RKO (cell line): ENCODE measurements around the gene DUSP8.
"Not testable (repeated sequence)": the region's sequence is repeated elsewhere in the genome, so short reads cannot be mapped to it uniquely, and the experiment has no call there.

Experiments
- DNase-seq: peaks from one replicate; pipeline ENCODE4 v3.0.0-alpha.2; 2016; ENCODE audit warnings: low spot score

The DUSP8 gene, protein sequence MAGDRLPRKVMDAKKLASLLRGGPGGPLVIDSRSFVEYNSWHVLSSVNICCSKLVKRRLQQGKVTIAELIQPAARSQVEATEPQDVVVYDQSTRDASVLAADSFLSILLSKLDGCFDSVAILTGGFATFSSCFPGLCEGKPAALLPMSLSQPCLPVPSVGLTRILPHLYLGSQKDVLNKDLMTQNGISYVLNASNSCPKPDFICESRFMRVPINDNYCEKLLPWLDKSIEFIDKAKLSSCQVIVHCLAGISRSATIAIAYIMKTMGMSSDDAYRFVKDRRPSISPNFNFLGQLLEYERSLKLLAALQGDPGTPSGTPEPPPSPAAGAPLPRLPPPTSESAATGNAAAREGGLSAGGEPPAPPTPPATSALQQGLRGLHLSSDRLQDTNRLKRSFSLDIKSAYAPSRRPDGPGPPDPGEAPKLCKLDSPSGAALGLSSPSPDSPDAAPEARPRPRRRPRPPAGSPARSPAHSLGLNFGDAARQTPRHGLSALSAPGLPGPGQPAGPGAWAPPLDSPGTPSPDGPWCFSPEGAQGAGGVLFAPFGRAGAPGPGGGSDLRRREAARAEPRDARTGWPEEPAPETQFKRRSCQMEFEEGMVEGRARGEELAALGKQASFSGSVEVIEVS

DNA sequence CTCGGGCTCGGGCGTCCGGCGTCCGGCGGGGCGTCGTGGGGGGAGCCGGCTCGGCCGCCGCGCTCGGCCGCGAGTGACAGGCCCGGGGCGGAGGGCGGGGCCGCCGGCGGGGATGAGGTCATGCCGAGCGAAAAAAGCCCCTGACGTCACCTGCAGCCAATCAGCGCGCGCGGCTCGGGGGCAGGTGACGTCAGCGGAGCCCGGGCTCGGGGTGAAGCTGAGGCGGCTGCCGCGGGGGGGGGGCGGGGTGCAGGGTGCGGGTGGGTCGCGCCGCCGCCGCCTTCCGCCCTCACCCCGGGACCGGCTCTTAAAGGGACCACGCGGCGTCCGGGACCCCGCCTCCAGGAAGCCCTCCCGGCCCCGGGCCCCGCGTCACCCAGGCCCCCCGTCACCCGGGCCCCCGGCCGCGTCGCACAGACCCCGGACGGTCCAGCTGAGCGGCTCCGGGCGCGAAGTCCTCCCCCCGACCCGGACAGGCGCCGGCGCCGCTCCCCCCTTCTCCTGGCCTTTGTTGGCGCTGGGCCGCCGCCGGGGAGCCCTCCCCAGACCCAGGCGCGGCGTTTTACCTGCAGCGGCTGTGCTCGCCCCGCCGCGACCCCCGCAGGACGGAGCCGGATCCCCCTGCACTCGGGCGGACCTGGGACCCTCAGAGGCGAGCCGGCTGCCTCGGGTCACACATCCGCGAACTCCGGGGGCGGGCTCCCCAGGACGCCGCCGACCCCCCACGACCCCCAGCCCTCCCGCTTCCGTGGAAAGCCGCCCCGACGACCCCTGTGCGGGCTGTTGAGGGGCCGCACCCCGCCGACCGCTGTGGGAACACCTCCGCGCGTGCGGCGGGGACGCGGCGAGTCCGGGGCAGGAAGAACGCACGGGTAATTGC is at the start of gene DUSP8:
TSS of gene DUSP8 (minus strand) at position 75 of the 880 bp plus-strand sequence. CDS start 6,445 bp downstream, outside the sequence.
- peak; percentile 91 for DNase-seq

DNA sequence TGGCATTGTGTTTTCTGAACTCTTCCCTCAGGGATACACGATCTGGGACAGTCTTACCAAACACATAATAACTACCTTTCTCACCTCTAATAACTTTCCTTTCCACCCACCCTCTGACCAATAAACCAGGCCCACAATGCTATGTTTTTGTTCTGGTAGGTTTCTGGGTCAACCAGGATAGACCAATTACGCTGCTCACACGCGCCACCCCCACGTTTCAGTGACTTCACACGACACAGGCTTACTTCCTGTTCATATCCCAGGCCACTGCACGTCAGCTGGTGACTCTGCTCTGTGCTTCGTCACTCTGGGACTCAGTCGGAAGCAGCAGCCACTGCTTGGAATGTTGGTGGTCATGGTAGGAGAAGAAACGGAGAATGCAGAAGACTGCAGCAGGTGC is 47.4 kb upstream of the DUSP8 start:
- DNase-seq: peak; percentile 78

DNA sequence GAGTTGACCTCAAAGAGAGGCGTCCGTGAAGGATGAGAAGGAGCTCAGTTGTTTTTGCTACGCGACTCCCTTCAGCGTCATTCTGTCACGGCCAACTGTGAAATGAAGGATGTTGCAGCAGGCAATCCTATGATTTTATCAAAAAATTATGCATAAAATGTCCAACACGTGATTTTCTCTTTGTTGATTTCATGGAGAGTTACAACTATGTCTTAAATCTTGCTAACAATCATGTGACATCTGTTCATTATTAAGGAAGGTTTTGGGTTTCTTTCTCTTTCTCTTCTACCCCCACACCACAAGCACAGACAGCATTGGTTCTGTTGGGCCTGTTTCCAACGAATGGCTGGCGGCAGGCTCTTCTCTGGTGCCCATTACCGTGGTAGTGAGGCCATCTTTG is 46.2 kb upstream of the DUSP8 start:
- DNase-seq: no peak

DNA sequence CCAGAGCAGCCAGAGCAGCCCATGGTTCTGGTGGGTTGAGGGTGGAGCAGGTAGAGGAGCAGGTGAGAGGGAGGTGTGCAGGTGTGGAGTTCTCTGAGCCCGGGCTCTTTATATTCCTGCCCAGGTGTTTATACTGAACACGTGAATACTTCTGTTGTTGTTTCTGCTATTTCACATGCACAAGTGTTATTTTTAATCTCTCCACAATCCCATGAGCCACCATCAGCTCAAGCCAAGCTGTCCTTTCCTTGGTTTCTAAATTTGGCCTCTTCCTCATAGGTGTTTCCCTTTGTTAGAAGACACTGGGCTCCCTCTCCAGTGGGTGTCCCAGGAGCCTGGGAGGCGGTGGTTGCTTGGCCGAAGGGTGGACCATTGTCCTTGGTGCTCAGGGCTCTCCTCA is 36.3 kb upstream of the DUSP8 start, which contains the start of gene KRTAP5-3:
TSS of gene KRTAP5-3 (minus strand) at position 101 of the 400 bp plus-strand sequence. CDS start at position 23, 78 bp downstream.
- DNase-seq: no peak

DNA sequence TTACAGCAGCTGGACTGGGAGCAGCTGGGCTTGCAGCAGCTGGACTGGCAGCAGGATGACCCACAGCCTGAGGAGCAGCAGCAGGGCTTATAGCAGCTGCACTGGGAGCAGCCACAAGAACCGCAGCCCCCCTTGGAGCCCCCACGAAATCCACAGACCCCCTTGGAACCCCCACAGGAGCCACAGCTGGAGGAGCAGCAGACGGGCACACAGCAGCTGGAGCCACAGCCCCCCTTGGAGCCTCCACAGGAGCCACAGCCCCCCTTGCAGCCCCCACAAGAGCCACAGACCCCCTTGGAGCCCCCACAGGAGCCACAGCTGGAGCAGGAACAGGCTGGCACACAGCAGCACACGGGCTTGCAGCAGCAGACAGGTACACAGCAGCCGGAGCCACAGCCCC is 35.8 kb upstream of the DUSP8 start:
- DNase-seq: not testable (repeated sequence)

DNA sequence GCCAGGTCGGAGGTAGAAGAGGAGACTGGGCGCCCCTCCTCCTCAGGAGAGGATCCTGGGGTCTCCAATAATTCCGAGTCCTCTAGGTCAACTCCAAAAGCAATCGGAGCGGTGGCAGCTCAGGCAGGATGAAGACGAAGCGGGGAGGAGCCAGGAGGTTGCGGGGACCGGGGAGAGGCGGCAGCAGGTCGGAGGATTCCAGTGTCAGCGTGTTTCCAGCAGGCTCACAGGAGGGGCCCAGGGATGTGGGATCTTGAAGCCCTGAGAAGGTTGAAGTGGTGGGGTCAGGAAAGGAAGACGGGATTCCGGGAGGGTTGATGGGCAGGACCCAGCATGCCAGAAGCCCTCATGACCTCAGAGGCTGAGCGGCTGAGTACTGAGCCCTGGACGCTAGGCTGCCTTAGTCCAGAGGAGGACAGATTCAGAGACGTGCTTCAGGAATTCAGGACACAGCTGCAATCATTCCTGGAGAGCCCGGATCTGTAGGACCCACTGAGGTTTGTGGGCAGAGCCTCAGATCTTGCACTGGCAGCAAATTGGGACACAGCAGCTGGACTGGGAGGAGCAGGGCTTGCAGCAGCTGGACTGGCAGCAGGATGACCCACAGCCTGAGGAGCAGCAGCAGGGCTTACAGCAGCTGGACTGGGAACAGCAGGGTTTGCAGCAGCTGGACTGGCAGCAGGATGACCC is 35.2 kb upstream of the DUSP8 start:
- not testable (repeated sequence) for DNase-seq

DNA sequence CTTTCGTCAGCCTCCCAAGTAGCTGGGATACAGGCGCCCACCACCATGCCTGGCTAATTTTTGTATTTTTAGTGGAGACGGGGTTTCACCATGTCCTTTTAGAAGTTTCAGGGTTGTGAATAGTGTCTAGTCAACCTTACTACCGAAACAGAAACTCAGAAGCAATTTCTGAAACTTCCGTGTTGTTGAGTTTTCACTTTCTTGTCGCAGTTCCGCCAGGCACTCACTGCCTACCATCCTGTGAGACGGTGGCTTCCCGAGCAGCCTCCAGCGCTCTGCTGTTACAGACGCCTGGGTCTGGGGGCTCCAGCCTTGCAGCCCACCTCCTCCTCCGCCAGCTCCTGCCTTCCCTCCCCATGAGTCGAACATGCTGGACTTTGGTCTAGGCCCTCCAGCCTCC is 33.9 kb upstream of the DUSP8 start:
- not testable (repeated sequence) for DNase-seq

DNA sequence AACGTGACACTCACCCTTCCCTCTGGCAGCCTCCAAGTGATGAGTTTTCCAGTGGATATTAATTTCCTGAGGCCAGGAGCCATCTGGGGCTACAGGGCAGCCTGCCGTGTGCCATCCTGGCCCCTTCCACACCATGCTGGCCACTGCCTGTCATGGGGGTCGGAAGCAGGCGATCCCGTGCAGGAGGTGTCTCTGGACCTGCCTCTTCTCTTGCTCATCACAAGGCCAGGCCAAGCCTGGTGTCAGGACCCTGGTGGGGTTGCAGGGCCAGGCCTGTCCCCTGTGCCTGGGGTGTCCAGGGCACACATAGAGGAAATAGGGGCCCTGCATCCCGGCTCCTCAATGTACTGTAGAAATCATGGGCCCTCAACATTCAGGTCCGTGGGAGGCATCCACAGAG is 32.6 kb upstream of the DUSP8 start:
- no peak for DNase-seq

DNA sequence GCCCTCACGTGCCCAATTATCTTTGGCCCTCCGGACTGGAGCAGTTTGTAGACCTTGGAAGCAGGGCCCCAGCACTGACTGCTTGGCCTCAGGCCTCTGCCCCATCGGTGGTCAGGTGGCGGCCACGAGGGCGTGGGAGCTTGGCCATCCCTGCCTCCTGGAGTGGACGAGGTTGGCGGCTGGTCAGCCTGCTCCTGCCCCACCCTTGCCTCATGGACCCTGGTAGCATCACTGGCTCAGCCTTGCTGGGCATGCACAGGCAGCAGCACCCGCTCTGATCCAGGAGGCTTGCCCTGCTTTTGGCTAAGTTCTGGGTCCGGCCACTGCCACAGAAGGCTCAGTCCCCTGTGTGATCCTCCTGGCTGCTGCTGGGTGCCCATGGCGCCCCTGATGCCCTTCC is 32.1 kb upstream of the DUSP8 start:
- no peak for DNase-seq

DNA sequence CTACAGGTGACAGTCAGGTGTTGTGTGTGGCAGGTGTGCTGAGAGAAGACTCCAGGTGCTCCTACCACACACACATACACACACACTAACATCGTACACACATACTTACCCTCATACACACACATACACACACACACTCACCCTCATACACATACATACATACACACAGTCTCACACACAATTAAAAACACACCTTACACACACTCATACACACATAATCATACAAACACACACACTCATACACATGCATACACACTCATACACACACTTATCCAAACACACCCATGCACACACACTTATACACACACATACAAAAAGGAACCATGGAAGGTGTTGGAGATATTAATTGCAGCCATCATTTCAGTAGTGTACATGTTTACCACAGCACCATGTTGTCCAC is 31.6 kb upstream of the DUSP8 start:
- DNase-seq: no peak

DNA sequence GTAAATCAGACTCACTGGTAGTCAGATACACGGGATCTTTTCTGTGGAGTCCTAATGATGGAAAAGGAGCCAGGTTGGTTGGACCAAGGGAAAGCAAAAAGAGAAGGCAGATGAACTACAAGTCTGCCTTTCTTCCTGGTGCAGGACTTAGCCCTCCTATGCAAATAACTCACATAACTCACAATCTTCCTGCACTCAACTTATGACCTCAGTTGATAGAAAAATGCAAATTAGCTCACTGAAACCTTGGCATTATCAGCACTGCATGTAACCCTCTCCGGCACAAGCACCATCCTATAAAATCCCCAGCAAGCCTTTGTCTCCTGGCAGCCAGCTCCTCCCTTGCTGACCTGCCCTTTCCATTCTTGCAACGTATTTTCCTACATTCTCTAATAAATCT is 29.6 kb upstream of the DUSP8 start:
- not testable (repeated sequence) for DNase-seq

DNA sequence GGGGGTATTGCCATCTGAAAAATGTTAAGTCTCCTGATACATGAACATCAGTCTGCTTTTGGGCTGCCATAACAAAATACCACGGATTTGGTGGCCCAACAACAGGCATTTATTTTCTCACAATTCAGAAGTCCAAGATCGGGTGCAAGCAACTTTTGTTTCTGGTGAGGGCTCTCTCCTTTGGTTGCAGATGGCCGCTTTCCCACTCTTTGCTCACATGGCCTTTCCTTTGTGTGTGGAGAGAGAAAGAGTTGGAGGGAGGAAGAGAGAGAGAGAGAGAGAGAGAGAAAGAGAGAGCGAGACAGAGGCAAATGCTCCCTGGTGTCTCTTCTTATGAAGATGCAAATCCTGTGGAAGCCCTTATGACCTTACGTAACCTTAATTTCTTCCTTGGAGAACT is 28.6 kb upstream of the DUSP8 start:
- no peak for DNase-seq

DNA sequence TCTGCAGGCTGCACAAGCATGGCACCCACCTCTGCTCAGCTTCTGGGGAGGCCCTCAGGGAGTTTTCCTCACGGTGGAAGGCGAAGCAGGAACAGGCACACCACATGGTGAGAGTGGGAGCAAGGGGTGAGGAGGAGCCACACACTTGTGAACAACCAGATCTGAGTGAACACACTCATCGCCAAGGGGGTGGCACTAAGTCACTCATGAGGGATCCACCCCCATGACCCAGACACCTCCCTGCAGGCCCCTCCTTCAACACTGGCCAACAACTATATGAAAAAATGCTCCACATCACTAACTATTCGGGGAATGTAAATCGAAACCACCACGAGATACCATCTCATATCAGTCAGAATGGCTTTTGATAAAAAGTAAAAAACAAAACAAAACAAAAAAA is 26.7 kb upstream of the DUSP8 start:
- no peak for DNase-seq

DNA sequence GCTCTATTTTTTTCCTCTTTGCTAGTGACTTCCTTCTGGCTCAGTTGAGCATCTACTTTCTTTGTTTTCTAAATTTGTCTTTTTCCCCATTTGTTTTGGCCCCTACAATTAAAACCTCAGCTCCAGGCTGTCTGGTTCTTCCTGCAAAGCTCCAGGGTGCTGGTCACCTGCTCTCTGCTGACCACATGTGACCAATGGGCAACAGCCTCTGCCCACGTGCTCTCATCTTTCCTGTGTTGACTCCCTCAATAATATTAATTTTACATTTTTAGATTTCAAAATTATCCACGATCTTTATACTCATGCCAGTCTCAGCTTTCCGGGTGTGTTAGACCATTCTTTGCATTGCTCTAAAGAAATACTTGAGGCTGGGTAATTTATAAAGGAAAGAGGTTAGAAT is 26.3 kb upstream of the DUSP8 start:
- not testable (repeated sequence) for DNase-seq

DNA sequence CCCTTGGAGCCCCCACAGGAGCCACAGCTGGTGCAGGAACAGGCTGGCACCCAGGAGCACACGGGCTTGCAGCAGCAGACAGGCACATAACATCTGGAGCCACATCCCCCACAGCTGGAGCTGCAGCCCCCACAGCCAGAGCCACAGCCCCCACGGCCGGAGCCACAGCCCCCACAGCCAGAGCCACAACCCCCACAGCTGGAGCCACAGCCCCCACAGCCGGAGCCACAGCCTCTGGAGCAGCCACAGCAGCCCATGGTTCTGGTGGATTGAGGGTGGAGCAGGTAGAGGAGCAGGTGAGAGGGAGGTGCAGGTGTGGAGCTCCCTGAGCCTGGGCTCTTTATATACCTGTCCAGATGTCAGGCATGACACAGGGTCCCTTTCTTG is 25.9 kb upstream of the DUSP8 start, which contains the start of gene KRTAP5-2:
TSS of gene KRTAP5-2 (minus strand) at position 301 of the 387 bp plus-strand sequence. CDS start at position 257, 44 bp downstream.
- DNase-seq: no peak

DNA sequence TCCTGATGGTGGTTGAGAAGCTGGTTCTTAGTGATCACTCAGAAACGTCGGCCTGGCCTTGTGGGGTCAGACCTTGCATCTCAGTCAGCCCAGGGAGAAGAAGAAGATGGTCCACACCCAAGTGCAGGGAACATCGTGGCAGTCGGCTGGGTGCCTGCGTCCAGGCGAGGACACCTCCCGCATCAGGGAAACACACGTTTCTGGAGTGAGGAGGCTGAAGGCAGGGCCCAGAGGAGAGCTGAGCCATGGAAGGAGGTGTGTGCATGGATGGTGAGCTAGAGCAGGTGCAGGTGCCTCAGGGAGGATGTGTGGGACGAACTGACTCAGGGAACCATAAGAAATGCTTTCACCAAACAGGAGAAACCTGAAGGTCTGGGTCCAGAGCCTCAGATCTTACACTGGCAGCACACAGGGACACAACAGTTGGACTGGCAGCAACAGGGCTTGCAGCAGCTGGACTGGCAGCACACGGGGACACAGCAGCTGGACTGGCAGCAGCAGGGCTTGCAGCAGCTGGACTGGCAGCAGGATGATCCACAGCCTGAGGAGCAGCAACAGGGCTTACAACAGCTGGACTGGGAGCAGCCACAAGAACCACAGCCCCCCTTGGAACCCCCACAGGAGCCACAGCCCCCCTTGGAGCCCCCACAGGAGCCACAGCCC is 25.4 kb upstream of the DUSP8 start:
- DNase-seq: no peak

DNA sequence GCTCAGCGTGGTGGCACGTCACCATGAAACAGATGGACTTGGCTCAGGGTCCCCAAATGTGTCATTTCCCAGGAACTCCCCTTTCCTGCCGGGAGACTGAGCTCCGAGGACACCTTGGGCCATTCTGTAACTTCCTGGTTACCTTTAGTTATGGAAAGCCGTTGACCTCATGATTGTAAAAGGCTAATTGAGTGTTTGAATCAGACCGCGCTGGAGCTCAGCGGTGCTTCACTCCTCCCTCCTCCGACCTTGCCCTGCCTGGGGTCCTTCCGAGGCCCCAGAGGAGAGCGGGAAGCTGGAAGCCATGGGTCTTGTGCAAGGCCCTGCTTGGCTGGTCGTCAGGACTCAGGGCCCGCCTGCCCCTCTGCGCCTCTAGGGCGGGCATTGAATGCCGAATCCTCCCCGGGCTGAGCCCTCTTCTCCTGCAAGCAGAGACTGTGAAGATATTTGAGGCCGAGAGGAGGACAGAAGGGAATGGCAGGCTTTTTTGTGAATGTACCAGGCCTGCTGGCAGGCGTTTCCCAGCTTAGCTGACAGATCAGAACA is 24.6 kb upstream of the DUSP8 start:
- DNase-seq: not testable (repeated sequence)

DNA sequence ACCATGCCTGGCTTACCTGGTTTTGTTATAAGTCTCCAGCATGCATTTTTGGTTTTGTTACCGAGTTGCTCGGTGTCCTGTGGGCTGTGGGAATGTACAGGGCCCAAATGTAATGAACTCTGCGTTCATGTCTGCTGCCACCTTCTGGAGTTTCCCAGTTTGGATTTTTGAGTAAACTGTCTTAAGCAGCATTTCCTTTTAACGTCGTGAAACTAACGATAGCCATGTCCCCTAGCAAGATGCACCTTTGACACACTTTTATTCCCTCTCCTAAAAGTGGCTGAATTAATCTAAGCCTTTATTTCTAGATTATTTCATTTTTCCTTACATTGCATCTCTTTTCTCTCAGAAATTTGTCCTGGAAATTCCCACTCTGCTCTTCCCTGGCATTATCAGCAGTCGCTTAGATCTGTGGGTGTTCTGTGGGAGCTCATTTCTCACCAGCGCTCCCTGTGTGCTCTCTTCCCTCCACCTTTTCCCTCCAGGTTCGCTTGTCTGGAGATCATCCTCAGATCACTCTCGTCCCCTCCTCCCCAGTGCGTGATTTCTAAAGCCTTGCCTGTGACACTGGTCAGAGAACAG is 24.0 kb upstream of the DUSP8 start:
- DNase-seq: not testable (repeated sequence)

DNA sequence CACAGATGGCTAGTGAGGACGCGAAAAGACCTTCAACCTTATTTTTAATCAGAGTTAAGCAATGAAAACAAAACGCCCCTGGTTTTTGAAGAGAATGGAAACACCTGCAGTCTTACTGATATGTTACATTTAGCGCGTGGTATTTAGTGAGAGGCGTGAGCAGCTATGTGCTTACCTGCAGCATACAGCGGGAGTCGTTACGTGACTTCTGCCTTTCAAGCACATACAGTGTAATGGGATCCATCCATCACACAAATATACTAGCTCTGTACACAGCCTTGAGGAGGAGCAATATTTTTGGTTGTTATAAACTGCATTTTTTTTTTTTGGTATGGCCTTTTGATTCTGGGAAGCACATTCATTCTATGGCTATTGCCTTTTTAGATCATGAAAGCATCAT is 20.6 kb upstream of the DUSP8 start:
- no peak for DNase-seq

DNA sequence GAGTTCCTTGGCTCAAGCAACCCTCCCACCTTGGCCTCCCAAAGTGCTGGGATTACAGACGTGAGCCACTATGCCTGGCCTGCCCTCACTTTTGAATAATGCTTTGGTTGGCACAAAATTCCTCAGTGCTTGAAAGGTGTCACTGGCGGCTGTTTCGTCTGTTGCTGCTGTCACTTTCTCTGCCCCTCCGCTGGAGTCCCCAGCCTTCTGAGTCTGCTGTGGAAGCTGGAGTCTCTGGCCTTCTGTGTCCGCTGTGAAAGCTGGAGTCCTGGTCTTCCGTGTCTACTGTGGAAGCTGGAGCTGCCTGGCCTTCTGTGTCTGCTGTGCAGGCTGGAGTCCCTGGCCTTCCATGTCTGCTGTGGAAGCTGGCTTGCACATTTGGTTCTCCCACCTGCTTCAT is 17.9 kb upstream of the DUSP8 start:
- no peak for DNase-seq
